AG09319 (cell line): ENCODE results near the gene AP2A1.

ENCODE experiments used
- DNase-seq: peaks from one replicate; pipeline ENCODE4 v3.0.0-alpha.2; 2010; ENCODE audit warnings: low read depth; ENCODE audit errors: extremely low read depth
- TF ChIP-seq, protein P1 (sequence below): IDR thresholded peaks from 2 replicates; pipeline ENCODE4 v1.5.1; 2011; ENCODE audit warnings: low read depth, mild to moderate bottlenecking, inconsistent platforms, low read length, moderate library complexity

AP2A1 gene

DNA sequence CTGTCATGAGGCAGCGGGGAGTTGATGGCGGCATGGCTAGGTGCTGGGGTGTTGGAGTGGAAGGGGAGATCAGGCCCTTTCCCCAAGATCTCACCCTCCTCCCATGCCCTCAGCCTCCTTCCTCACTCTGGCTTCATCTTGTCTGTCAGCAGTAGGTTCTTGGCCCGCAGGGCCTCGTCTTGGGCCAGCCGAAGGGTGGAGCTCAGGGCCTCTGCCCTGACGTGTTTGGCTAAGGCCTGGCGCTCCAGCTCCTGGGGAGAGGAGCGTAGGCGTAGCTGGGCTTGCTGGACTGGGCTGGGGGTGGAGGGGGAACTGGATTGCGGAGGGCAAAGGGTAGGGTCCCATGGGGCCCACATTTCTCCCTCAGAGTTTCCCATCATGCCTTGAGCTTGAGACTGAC is 26.9 kb upstream of the AP2A1 start:
- TF ChIP-seq, protein P1, sequence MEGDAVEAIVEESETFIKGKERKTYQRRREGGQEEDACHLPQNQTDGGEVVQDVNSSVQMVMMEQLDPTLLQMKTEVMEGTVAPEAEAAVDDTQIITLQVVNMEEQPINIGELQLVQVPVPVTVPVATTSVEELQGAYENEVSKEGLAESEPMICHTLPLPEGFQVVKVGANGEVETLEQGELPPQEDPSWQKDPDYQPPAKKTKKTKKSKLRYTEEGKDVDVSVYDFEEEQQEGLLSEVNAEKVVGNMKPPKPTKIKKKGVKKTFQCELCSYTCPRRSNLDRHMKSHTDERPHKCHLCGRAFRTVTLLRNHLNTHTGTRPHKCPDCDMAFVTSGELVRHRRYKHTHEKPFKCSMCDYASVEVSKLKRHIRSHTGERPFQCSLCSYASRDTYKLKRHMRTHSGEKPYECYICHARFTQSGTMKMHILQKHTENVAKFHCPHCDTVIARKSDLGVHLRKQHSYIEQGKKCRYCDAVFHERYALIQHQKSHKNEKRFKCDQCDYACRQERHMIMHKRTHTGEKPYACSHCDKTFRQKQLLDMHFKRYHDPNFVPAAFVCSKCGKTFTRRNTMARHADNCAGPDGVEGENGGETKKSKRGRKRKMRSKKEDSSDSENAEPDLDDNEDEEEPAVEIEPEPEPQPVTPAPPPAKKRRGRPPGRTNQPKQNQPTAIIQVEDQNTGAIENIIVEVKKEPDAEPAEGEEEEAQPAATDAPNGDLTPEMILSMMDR: no peak
- no peak for DNase-seq

DNA sequence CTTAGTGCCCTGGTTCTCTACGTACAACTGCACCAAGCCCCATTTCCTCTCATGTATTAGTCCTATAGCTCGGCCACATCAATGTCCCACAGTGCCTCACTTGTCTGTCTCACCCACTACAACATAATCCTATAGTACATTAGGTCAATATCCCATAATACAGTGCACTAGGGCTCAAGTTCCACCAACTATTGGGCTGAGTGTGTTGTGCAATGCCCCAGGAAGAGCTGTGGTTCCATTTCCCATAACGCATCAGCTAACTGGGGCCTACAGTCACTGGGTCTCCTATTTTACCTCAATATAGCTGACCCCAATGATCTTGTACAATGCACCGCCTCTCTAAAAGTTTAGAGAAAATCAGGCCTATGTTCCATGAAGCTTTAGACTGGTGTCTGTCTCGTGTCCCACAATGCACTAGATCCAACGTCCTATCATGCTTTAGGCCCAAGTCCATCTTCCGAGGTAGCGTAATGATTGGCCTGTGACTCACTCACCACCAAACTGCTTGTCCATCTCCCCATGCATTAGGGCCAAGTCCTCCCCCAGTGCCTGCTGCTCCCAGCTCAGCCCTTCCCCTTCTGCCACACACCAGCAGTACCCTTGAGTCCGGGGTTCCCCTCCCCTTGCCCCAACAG is 25.5 kb upstream of the AP2A1 start:
- no peak for DNase-seq
- TF ChIP-seq, protein P1: no peak

DNA sequence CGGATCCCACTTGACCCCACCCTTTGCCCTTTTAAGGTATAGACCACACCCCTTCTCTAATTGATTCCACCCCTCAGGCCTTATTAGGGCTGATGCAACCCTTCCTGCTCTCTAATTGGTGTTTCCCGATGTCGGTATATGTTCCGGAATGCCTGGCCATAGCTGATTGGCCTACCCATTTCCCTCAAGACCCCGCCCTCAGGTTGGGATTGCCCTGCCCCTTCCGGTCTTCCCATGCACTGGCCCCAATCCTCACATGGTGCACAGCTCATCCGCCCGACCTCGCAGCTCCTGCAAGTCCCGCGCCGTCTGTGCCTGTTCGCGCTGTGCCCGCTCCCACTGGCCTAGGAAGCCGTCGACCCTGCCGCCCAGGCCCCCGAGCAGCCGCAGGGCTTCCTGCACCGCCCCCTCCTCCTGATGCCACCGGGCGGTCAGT is 21.8 kb upstream of the AP2A1 start:
- DNase-seq: no peak
- TF ChIP-seq, protein P1: no peak

DNA sequence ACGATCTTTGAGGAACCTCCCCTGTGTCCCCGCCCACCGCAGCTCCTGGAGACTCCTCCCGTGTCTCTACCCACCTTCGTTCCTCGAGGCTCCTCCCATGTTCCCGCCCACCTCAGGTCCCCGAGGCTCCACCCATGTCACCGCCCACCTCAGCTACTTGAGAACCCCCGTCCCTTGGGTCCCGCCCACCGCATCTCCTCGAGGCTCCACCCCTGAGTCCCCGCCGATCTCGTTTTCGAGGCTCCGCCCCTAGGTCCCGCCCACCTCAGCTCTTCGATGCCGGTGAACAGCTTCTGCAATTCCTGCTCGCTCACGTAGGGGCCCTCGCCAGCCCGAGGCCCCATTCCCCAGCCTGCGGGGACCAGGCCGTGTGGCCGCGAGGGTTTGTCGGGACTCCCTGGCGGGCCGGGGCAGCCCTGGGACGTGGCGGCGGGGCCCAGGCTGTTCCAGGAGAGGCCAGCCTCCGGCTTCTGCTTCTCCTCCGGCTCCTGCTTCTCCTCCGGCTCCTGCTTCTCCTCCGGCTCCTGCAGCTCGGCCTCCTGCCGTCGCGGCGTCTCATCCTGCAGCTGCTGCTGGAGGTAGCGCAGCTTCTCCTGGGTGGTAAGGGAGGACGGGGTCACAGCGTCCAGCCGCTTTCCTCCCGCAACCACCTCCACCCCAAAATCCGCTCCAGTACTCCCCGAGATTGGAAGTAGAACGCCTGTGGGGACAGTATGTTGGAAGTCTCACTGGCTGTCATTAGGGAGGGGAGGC is 20.4 kb upstream of the AP2A1 start:
- no peak for DNase-seq
- TF ChIP-seq, protein P1: no peak

DNA sequence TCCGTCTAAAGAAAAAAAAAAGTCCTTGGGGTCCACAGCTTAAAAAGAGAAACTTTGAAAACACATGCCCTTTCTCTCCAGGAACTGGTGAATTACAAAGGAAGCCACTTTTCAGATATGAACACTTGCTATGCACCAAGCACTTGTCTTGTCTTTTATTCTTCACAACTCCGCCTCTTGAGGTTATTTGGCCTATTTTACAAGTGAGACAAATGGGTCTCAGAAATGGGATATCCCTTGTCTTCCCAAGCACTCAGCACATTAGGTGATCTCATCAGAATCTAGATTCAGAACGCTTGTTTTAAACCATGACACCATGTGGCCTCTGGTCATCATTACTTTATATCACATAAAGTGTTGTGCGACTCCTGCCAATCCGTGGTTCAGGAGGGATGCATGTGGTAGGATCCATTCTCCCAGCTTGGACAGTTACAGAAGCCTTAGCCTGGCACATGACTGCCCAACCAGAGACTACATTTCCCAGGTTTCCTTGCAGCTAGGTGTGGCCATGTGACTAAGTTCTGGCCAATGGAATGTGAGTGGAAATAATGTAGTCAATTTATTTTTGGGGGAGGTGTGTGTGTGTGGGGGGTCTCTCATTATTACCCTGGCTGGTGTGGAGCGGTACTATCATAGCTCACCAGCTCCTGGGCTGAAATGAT is 17.6 kb upstream of the AP2A1 start:
- DNase-seq: no peak
- TF ChIP-seq, protein P1: no peak

DNA sequence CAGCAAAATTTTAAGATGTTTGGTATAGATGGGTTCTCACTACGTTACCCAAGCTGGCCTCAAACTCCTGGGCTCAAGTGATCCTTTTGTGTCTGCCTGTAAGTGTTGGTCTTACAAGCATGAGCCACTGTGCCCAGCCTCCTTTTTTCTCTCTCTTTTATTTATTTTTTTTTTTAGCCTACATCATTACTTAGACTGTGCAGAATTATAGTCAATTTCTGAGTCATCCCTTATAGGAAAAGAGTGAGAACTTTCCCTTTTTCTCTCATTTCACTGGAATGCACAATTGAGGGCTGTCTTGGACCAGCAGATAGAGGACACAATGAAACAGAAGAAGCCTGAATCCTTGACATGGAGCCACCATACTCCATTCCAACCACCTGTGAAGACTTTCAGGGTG is 17.0 kb upstream of the AP2A1 start:
- no peak for DNase-seq
- TF ChIP-seq, protein P1: no peak

DNA sequence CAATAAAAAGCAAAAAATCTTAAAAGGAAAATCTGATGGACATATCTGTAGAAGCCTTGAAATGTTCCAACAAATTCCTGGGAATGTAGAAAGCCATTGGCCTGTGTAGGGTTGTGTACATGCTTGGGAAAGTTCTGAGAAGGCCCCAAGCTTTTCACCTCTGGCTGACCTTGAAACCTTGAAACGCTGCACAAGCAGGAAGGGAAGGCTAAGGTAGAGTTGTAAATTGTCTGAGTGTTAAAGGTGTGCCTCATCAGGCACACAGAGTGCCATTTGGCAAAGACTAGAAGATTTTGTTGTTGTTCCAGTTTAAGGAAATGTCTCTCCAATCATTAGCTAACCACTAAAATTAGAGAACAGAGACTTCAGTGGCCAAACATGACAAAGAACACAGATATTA is 14.1 kb upstream of the AP2A1 start:
- no peak for DNase-seq
- TF ChIP-seq, protein P1: no peak
